Eye (tissue), 1 donor: ENCODE data around the gene FJX1.

Source experiments
- DNase-seq: peaks from one replicate; pipeline ENCODE4 v3.0.0-alpha.2; 2015

FJX1 gene

GRCh38 chr11:35608502-35608901 is 9.8 kb upstream of the FJX1 start:
- DNase-seq, result no peak

GRCh38 chr11:35609656-35610055 is 8.6 kb upstream of the FJX1 start:
- no peak for DNase-seq

GRCh38 chr11:35610631-35611030 is 7.6 kb upstream of the FJX1 start:
- no peak for DNase-seq

GRCh38 chr11:35611741-35612140 is 6.5 kb upstream of the FJX1 start:
- DNase-seq, result no peak

GRCh38 chr11:35614939-35615569 is 3.2 kb upstream of the FJX1 start:
- DNase-seq, result no peak

GRCh38 chr11:35615921-35616900 is 2.0 kb upstream of the FJX1 start:
- peak; percentile 80 for DNase-seq

GRCh38 chr11:35617316-35617686 is 959 bp upstream of the FJX1 start:
- no peak for DNase-seq

GRCh38 chr11:35618497-35619115 is 346 bp downstream of the FJX1 start:
- DNase-seq, result no peak

- peak; percentile 88 for DNase-seq
Observed at GRCh38 chr11:35619116-35619854, 1.0 kb downstream of the FJX1 start.

GRCh38 chr11:35619855-35620640 is 1.8 kb downstream of the FJX1 start:
- peak; percentile 92 for DNase-seq

GRCh38 chr11:35620795-35621194 is 2.5 kb downstream of the FJX1 start:
- peak; percentile 35 for DNase-seq

GRCh38 chr11:35621620-35622019 is 3.4 kb downstream of the FJX1 start:
- no peak for DNase-seq

- peak; percentile 64 for DNase-seq
Observed at GRCh38 chr11:35622070-35622469, 3.8 kb downstream of the FJX1 start.

GRCh38 chr11:35623621-35624168 is 5.4 kb downstream of the FJX1 start:
- DNase-seq, result peak; percentile 47

GRCh38 chr11:35624316-35624715 is 6.1 kb downstream of the FJX1 start:
- DNase-seq, result no peak

- no peak for DNase-seq
Observed at GRCh38 chr11:35624781-35625180, 6.5 kb downstream of the FJX1 start.

- DNase-seq, result no peak
Observed at GRCh38 chr11:35626501-35626900, 8.2 kb downstream of the FJX1 start.

- DNase-seq, result no peak
Observed at GRCh38 chr11:35629511-35629910, 11.3 kb downstream of the FJX1 start.

GRCh38 chr11:35629914-35630313 is 11.7 kb downstream of the FJX1 start:
- no peak for DNase-seq

GRCh38 chr11:35631891-35632290 is 13.6 kb downstream of the FJX1 start:
- DNase-seq, result no peak

- DNase-seq, result no peak
Observed at GRCh38 chr11:35632301-35632700, 14.0 kb downstream of the FJX1 start.
